ENCODE data around the gene ADPRM. TPM values are rescaled to one million over a fixed set of nuclear protein-coding genes. Genes with fewer than 3 reads are reported as not detected.

ADPRM gene
- total and polyA plus RNA-seq, 4 donors: 3.7 to 10.8 (median 6.7) TPM

DNA sequence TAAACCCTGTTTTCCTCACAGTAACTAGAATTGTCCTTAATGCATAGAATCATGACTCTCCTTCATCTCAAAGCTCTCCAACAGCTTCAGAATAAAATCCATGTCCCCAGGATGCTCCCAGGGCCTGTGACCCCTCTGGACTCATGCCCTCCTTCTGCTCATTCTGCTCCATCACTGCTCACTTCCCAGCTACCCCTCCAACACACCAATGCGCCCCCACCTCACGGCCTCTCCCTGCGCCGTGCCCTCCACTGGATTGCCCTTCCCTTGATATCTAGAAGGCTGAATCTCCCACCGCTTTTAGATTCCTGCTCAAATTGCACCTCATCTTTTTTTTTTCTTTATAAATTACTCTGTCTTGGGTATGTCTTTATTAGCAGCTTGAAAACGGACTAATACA is 45.0 kb downstream of the ADPRM start:
- WGBS: 94% methylated on average over 6 of the region's 6 CpGs
- H3K27ac ChIP-seq (ENCODE audit: low read depth in 1 of 2, low read length in 2 of 2): no peak overlapping the region

DNA sequence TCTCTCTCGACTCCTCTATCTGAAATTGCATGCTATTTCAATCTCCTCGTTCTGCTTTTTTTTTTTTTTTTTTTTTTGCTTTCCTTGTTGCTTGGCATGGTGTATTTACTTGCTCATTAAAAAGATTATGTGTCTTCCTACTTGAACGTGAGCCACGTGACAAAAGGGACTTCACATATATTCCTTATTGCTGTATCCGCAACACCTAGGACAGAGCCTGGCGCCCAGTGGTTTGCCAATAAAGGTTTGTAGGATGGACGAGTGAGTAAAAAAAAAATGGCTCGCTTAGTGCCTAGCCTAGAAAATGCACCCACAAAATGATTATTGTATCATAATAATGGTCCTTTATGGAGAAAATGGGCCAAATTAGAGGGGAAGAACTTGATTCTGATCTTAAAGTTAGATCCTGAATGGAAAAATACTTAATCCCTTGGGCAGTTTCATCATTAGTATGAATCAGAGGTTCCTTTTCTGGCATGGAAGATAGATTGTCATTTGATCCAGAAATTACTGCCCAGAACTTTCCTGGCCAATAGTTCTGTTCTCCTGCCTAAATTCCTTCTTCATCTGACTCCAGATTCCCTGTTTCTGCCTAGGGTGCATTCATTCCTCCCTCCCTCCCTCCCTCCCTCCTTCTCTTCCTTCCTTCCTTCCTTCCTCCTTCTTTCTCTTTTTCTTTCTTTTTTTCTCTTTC is 46.1 kb downstream of the ADPRM start:
- 84% methylated on average over 8 of the region's 8 CpGs for WGBS
- TF ChIP-seq EGR1 (IDR thresholded peaks at IDR 0.05; ENCODE audit: low read depth in 2 of 2) (peak in 1 of 2 donors; percentile 11), TAF1 (conservative IDR thresholded peaks at IDR 0.05) (no peak), SP1 (IDR thresholded peaks at IDR 0.05) (no peak), JUND (IDR thresholded peaks at IDR 0.05) (peak in 1 of 2 donors; percentile 55), HNF4G (IDR thresholded peaks at IDR 0.05) (no peak)
- TF ChIP-seq, protein P1, sequence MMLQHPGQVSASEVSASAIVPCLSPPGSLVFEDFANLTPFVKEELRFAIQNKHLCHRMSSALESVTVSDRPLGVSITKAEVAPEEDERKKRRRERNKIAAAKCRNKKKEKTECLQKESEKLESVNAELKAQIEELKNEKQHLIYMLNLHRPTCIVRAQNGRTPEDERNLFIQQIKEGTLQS (IDR thresholded peaks at IDR 0.05): no peak
- Histone ChIP-seq H3K9me3 (ENCODE audit: control insufficient read depth in 4 of 4, low read length in 3 of 4) (no peaks in the 10 kb centered on the region), H3K9ac (ENCODE audit: low read depth in 1 of 2, low read length in 2 of 2) (no peak overlapping the region), H3K36me3 (ENCODE audit: control insufficient read depth in 4 of 4, insufficient read depth in 3 of 4, low read depth in 1 of 4, low read length in 3 of 4) (no peaks in the 10 kb centered on the region), H3K27ac (ENCODE audit: low read depth in 1 of 2, low read length in 2 of 2) (peak overlapping the region in 1 of 2 donors; percentile 32), H3K27me3 (ENCODE audit: control insufficient read depth in 4 of 4, insufficient read depth in 4 of 4, low read length in 3 of 4) (no peaks in the 10 kb centered on the region), H3K4me3 (ENCODE audit: low read depth in 1 of 3, low read length in 3 of 3) (no peak overlapping the region), H3K4me1 (ENCODE audit: control insufficient read depth in 4 of 4, insufficient read depth in 4 of 4, low read length in 3 of 4) (peaks cover 0 to 22% (median 8%) of the 10 kb centered on the region in 4 donors)
- DNase-seq (ENCODE audit: low spot score): no peak

More for the DNA sequence above, 45.0 kb downstream of the ADPRM start:
- Histone ChIP-seq H3K4me1 (ENCODE audit: control insufficient read depth in 4 of 4, insufficient read depth in 4 of 4, low read length in 3 of 4) (peaks cover 6 to 33% (median 18%) of the 10 kb centered on the region in 4 donors), H3K36me3 (ENCODE audit: control insufficient read depth in 4 of 4, insufficient read depth in 3 of 4, low read depth in 1 of 4, low read length in 3 of 4) (no peaks in the 10 kb centered on the region), H3K27me3 (ENCODE audit: control insufficient read depth in 4 of 4, insufficient read depth in 4 of 4, low read length in 3 of 4) (no peaks in the 10 kb centered on the region), H3K9ac (ENCODE audit: low read depth in 1 of 2, low read length in 2 of 2) (no peak overlapping the region), H3K9me3 (ENCODE audit: control insufficient read depth in 4 of 4, low read length in 3 of 4) (no peaks in the 10 kb centered on the region), H3K4me3 (ENCODE audit: low read depth in 1 of 3, low read length in 3 of 3) (no peak overlapping the region)
- no peak for DNase-seq (ENCODE audit: low spot score)
- TF ChIP-seq EGR1 (IDR thresholded peaks at IDR 0.05; ENCODE audit: low read depth in 2 of 2) (no peak), FOXA2 (IDR thresholded peaks at IDR 0.05) (no peak), GABPA (IDR thresholded peaks at IDR 0.05 in 1 of 2, conservative IDR thresholded peaks at IDR 0.05 in 1 of 2) (no peak), RXRA (IDR thresholded peaks at IDR 0.05) (no peak), RAD21 (IDR thresholded peaks at IDR 0.05) (no peak), NR2F2 (IDR thresholded peaks at IDR 0.05) (no peak), HNF4A (conservative IDR thresholded peaks at IDR 0.05) (no peak)
- TF ChIP-seq, protein P2, sequence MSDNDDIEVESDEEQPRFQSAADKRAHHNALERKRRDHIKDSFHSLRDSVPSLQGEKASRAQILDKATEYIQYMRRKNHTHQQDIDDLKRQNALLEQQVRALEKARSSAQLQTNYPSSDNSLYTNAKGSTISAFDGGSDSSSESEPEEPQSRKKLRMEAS (IDR thresholded peaks at IDR 0.05): no peak

DNA sequence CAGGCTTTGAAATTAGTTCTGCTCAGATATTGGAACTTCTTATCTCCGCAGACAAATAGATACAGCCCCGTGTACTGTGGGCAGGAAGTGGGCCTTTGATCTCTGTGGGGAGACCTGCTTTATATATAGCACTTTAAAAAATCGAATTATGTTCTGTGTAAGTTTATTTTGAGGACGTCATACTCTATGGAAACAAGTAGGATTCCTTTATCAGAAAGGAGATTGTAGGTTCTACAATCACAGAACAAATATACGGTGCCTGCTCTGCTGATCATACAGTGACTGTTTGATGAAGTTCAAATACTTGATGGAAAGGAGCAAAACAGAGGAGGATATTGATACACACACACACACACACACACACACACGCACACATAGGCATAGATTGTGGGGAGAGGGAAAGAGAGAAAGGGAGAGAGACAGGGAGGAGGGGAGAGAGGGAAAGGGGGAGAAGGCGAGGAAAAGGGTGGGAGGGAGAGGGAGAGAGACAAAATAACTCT is 47.2 kb downstream of the ADPRM start:
- Histone ChIP-seq H3K4me1 (ENCODE audit: control insufficient read depth in 4 of 4, insufficient read depth in 4 of 4, low read length in 3 of 4) (peaks cover 0 to 14% (median 3%) of the 10 kb centered on the region in 4 donors), H3K27ac (ENCODE audit: low read depth in 1 of 2, low read length in 2 of 2) (peak overlapping the region; percentile 19 to 28), H3K9me3 (ENCODE audit: control insufficient read depth in 4 of 4, low read length in 3 of 4) (no peaks in the 10 kb centered on the region), H3K27me3 (ENCODE audit: control insufficient read depth in 4 of 4, insufficient read depth in 4 of 4, low read length in 3 of 4) (no peaks in the 10 kb centered on the region), H3K9ac (ENCODE audit: low read depth in 1 of 2, low read length in 2 of 2) (peak overlapping the region in 1 of 2 donors; percentile 38), H3K4me3 (ENCODE audit: low read depth in 1 of 3, low read length in 3 of 3) (no peak overlapping the region), H3K36me3 (ENCODE audit: control insufficient read depth in 4 of 4, insufficient read depth in 3 of 4, low read depth in 1 of 4, low read length in 3 of 4) (no peaks in the 10 kb centered on the region)
- WGBS: 25% methylated on average over 7 of the region's 7 CpGs
- TF ChIP-seq GABPA (IDR thresholded peaks at IDR 0.05 in 1 of 2, conservative IDR thresholded peaks at IDR 0.05 in 1 of 2): no peak
- peak; percentile 50 for TF ChIP-seq SP1 (IDR thresholded peaks at IDR 0.05)
- TF ChIP-seq HNF4G (IDR thresholded peaks at IDR 0.05): peak; percentile 26
- TF ChIP-seq, protein P3, sequence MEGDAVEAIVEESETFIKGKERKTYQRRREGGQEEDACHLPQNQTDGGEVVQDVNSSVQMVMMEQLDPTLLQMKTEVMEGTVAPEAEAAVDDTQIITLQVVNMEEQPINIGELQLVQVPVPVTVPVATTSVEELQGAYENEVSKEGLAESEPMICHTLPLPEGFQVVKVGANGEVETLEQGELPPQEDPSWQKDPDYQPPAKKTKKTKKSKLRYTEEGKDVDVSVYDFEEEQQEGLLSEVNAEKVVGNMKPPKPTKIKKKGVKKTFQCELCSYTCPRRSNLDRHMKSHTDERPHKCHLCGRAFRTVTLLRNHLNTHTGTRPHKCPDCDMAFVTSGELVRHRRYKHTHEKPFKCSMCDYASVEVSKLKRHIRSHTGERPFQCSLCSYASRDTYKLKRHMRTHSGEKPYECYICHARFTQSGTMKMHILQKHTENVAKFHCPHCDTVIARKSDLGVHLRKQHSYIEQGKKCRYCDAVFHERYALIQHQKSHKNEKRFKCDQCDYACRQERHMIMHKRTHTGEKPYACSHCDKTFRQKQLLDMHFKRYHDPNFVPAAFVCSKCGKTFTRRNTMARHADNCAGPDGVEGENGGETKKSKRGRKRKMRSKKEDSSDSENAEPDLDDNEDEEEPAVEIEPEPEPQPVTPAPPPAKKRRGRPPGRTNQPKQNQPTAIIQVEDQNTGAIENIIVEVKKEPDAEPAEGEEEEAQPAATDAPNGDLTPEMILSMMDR (IDR thresholded peaks at IDR 0.05; ENCODE audit: low read depth, low read length, missing input control): no peak
- TF ChIP-seq RXRA (IDR thresholded peaks at IDR 0.05): peak; percentile 27 to 34
- no peak for TF ChIP-seq EGR1 (IDR thresholded peaks at IDR 0.05; ENCODE audit: low read depth in 2 of 2)
- TF ChIP-seq HNF4A (conservative IDR thresholded peaks at IDR 0.05): peak; percentile 38 to 54
- DNase-seq (ENCODE audit: low spot score): no peak

Measured in liver (tissue), 9 donors.